ENCODE results near the gene GNAL.

The GNAL gene

GRCh38 chr18:11784674-11785304 is 95.7 kb downstream of the GNAL start:
- TF ChIP-seq EZH2phosphoT487 (conservative IDR thresholded peaks at IDR 0.05; ENCODE audit: low read length) (no peak), CTCF (IDR thresholded peaks at IDR 0.05; ENCODE audit: insufficient read depth, low read length, poor library complexity, severe bottlenecking) (no peak)
- Histone ChIP-seq H3K9ac (ENCODE audit: low read length) (no peak overlapping the region), H4K20me1 (ENCODE audit: low read depth, low read length) (no peaks in the 10 kb centered on the region), H3F3A (ENCODE audit: insufficient read depth) (no peaks in the 10 kb centered on the region), H3K9me3 (ENCODE audit: insufficient read depth, low read length) (no peaks in the 10 kb centered on the region), H3K36me3 (ENCODE audit: low read length) (no peaks in the 10 kb centered on the region), H3K9me2 (replicated peaks; ENCODE audit: insufficient read depth, low read length) (no peaks in the 10 kb centered on the region), H3K79me2 (ENCODE audit: insufficient read depth, low read length) (no peaks in the 10 kb centered on the region), H3K4me3 (ENCODE audit: insufficient read depth, low read length, poor library complexity, severe bottlenecking) (no peak overlapping the region), H3K27ac (ENCODE audit: low read depth, low read length) (no peak overlapping the region), H2AFZ (ENCODE audit: low read depth, low read length, severe bottlenecking) (no peak overlapping the region), H3K27me3 (ENCODE audit: low read length) (no peaks in the 10 kb centered on the region), H3K4me2 (ENCODE audit: low read depth, low read length, poor library complexity, severe bottlenecking) (no peak overlapping the region)

GRCh38 chr18:11785444-11786055 is 96.5 kb downstream of the GNAL start:
- no peak overlapping the region for H2AFZ ChIP-seq (ENCODE audit: low read depth, low read length, severe bottlenecking)
- H3K9me3 ChIP-seq (ENCODE audit: insufficient read depth, low read length), result no peaks in the 10 kb centered on the region
- no peaks in the 10 kb centered on the region for H3K79me2 ChIP-seq (ENCODE audit: insufficient read depth, low read length)
- no peaks in the 10 kb centered on the region for H3K9me2 ChIP-seq (replicated peaks; ENCODE audit: insufficient read depth, low read length)
- H3K4me2 ChIP-seq (ENCODE audit: low read depth, low read length, poor library complexity, severe bottlenecking), result no peak overlapping the region
- TF ChIP-seq EZH2phosphoT487 (conservative IDR thresholded peaks at IDR 0.05; ENCODE audit: low read length) (no peak), CTCF (IDR thresholded peaks at IDR 0.05; ENCODE audit: insufficient read depth, low read length, poor library complexity, severe bottlenecking) (no peak)
- H3K9ac ChIP-seq (ENCODE audit: low read length), result no peak overlapping the region
- H3K36me3 ChIP-seq (ENCODE audit: low read length), result no peaks in the 10 kb centered on the region
- H3F3A ChIP-seq (ENCODE audit: insufficient read depth), result no peaks in the 10 kb centered on the region
- H3K27ac ChIP-seq (ENCODE audit: low read depth, low read length), result no peak overlapping the region
- H3K4me3 ChIP-seq (ENCODE audit: insufficient read depth, low read length, poor library complexity, severe bottlenecking), result no peak overlapping the region
- H4K20me1 ChIP-seq (ENCODE audit: low read depth, low read length), result no peaks in the 10 kb centered on the region
- no peaks in the 10 kb centered on the region for H3K27me3 ChIP-seq (ENCODE audit: low read length)

- Histone ChIP-seq H3K9ac (ENCODE audit: low read length) (no peak overlapping the region), H3K4me2 (ENCODE audit: low read depth, low read length, poor library complexity, severe bottlenecking) (no peak overlapping the region), H3K27ac (ENCODE audit: low read depth, low read length) (no peak overlapping the region), H3K79me2 (ENCODE audit: insufficient read depth, low read length) (no peaks in the 10 kb centered on the region), H3K27me3 (ENCODE audit: low read length) (no peaks in the 10 kb centered on the region), H4K20me1 (ENCODE audit: low read depth, low read length) (no peaks in the 10 kb centered on the region), H3K4me3 (ENCODE audit: insufficient read depth, low read length, poor library complexity, severe bottlenecking) (no peak overlapping the region), H2AFZ (ENCODE audit: low read depth, low read length, severe bottlenecking) (no peak overlapping the region), H3K9me2 (replicated peaks; ENCODE audit: insufficient read depth, low read length) (no peaks in the 10 kb centered on the region), H3F3A (ENCODE audit: insufficient read depth) (no peaks in the 10 kb centered on the region), H3K9me3 (ENCODE audit: insufficient read depth, low read length) (no peaks in the 10 kb centered on the region), H3K36me3 (ENCODE audit: low read length) (no peaks in the 10 kb centered on the region)
- TF ChIP-seq EZH2phosphoT487 (conservative IDR thresholded peaks at IDR 0.05; ENCODE audit: low read length) (no peak), CTCF (IDR thresholded peaks at IDR 0.05; ENCODE audit: insufficient read depth, low read length, poor library complexity, severe bottlenecking) (no peak)
These were observed 100.8 kb downstream of the GNAL start for GRCh38 chr18:11789716-11790510.
